ENCODE data around the gene SLC30A2. TPM values are rescaled to one million over a fixed set of nuclear protein-coding genes. Genes with fewer than 3 reads are reported as not detected.

Gene SLC30A2
- total RNA-seq, 1 experiment from 2014 or later = 0.35 TPM

- H4K5ac ChIP-seq (ENCODE audit: insufficient read length, low read depth, low read length) = no peak overlapping the region
Measured at GRCh38 chr1:26050248-26050640, 4.3 kb upstream of the SLC30A2 start.

More at GRCh38 chr1:26050248-26050640, 4.3 kb upstream of the SLC30A2 start:
- Histone ChIP-seq H3K4me2 (ENCODE audit: insufficient read depth, insufficient read length, low read length) (no peak overlapping the region), H2BK120ac (ENCODE audit: low read depth, low read length, poor library complexity, severe bottlenecking) (no peak overlapping the region), H2BK12ac (ENCODE audit: insufficient read length, low read depth, low read length) (no peak overlapping the region), H3K23me2 (ENCODE audit: insufficient read length, low read depth, low read length, poor library complexity, severe bottlenecking) (peaks cover 10% of the 10 kb centered on the region), H4K20me1 (ENCODE audit: control insufficient read depth, insufficient read depth, insufficient read length) (no peaks in the 10 kb centered on the region), H4K8ac (replicated peaks; ENCODE audit: insufficient read length, low read depth, low read length) (no peak overlapping the region), H4K91ac (ENCODE audit: insufficient read length, low read depth, low read length) (no peak overlapping the region), H3K23ac (ENCODE audit: insufficient read length, low read depth, low read length) (no peak overlapping the region), H3K4ac (ENCODE audit: low read depth, low read length) (no peak overlapping the region), H3K79me1 (ENCODE audit: insufficient read depth, low read depth, low read length, poor library complexity, severe bottlenecking) (no peaks in the 10 kb centered on the region), H3K4me1 (ENCODE audit: insufficient read depth, low read length) (no peaks in the 10 kb centered on the region), H3K9me3 (ENCODE audit: control insufficient read depth, low read depth, low read length) (no peaks in the 10 kb centered on the region), H2AK5ac (ENCODE audit: insufficient read length, low read length) (no peak overlapping the region), H3K56ac (ENCODE audit: insufficient read length, low read depth, low read length) (no peak overlapping the region), H3K14ac (ENCODE audit: insufficient read depth, low read length) (no peak overlapping the region), H3K9ac (ENCODE audit: extremely low read depth, insufficient read length, low read length) (no peak overlapping the region), H3K27me3 (ENCODE audit: insufficient read depth, low read length) (peaks cover 35% of the 10 kb centered on the region), H2BK20ac (ENCODE audit: low read depth, low read length, poor library complexity, severe bottlenecking) (no peak overlapping the region), H2BK15ac (ENCODE audit: low read depth, low read length) (no peak overlapping the region), H3K79me2 (ENCODE audit: insufficient read depth, low read length) (no peaks in the 10 kb centered on the region), H2AFZ (ENCODE audit: low read length) (no peak overlapping the region), H3K27ac (ENCODE audit: insufficient read length, low read depth, low read length) (no peak overlapping the region), H3K18ac (ENCODE audit: insufficient read length, low read depth, low read length) (no peak overlapping the region), H2BK5ac (ENCODE audit: insufficient read length, low read length) (no peak overlapping the region), H3T11ph (ENCODE audit: low read length) (no peak overlapping the region)
- TF ChIP-seq, protein P1, sequence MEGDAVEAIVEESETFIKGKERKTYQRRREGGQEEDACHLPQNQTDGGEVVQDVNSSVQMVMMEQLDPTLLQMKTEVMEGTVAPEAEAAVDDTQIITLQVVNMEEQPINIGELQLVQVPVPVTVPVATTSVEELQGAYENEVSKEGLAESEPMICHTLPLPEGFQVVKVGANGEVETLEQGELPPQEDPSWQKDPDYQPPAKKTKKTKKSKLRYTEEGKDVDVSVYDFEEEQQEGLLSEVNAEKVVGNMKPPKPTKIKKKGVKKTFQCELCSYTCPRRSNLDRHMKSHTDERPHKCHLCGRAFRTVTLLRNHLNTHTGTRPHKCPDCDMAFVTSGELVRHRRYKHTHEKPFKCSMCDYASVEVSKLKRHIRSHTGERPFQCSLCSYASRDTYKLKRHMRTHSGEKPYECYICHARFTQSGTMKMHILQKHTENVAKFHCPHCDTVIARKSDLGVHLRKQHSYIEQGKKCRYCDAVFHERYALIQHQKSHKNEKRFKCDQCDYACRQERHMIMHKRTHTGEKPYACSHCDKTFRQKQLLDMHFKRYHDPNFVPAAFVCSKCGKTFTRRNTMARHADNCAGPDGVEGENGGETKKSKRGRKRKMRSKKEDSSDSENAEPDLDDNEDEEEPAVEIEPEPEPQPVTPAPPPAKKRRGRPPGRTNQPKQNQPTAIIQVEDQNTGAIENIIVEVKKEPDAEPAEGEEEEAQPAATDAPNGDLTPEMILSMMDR (conservative IDR thresholded peaks at IDR 0.05) = no peak
- Mint-ChIP-seq H3K9me3 (no peaks in the 10 kb centered on the region; a peak in 1 of 5 replicates), H3K4me3 (no peak overlapping the region), H3K27me3 (ENCODE audit: low read depth) (peaks cover 93% of the 10 kb centered on the region), H3K36me3 (ENCODE audit: insufficient read depth in 1 of 3, low read depth in 3 of 3) (no peaks in the 10 kb centered on the region), H3K27ac (no peak overlapping the region), H3K4me1 (peaks cover 2 to 8% of the 10 kb centered on the region in 2 experiments; a peak in 3 of 4 replicates)
- WGBS (ENCODE audit: extremely low coverage, insufficient read length, low lambda C conversion rate) = no CpG with 5 or more reads among the region's 6 CpGs
- no peak for DNase-seq
